ENCODE results near the gene UMODL1. TPM values are rescaled to one million over a fixed set of nuclear protein-coding genes. Genes with fewer than 3 reads are reported as not detected.

Gene UMODL1
- total and polyA plus RNA-seq, 4 donors = 0.10 to 0.28 (median 0.14) TPM; not detected in 1

DNA sequence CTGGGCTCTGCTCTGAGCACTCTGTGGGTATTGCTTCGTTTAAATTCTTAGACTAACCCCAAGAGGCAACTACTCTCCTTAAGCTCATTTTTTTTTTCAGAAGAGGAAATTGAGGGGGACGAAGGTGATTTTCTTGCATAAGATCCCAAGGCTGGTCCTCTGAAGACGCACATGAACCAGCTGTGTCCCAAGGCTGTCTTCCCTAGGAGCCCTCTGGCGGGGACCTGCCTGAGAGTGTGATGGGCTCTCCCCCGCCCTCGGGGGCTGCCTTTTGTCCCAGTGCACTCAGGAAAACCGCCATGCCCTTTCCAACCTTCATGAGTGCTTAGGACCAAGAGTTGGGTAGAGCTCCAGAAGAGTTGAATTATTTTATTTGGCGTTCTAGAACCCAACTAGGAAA, 21.7 kb downstream of the UMODL1 start:
- ATAC-seq (ENCODE audit: insufficient read depth, low FRiP score) (no peak), DNase-seq (no peak)
- Histone ChIP-seq H3K27ac (ENCODE audit: low read depth in 1 of 2, low read length in 1 of 2) (no peak overlapping the region), H3K4me3 (no peak overlapping the region), H3K9me3 (ENCODE audit: control insufficient read depth in 4 of 4, insufficient read depth in 3 of 4, low read length in 3 of 4) (peaks cover 0 to 6% (median 4%) of the 10 kb centered on the region in 4 donors), H3K9ac (ENCODE audit: insufficient read depth in 1 of 2, low read length in 2 of 2) (no peak overlapping the region), H3K27me3 (ENCODE audit: control insufficient read depth in 3 of 3, insufficient read depth in 3 of 3, low read length in 2 of 3) (peaks cover 0 to 19% (median 0%) of the 10 kb centered on the region in 3 donors), H3K36me3 (ENCODE audit: control insufficient read depth in 4 of 4, insufficient read depth in 4 of 4, low read length in 4 of 4) (no peaks in the 10 kb centered on the region), H3K4me1 (ENCODE audit: control insufficient read depth in 5 of 5, insufficient read depth in 5 of 5, low read length in 5 of 5) (peaks cover 0 to 1% (median 0%) of the 10 kb centered on the region in 5 donors)
- no peak for TF ChIP-seq CTCF (IDR thresholded peaks at IDR 0.05; ENCODE audit: control extremely low read depth, extremely low read depth)
- 66 to 69% methylated on average over 8 of the region's 8 CpGs for WGBS, 2 donors

GRCh38 chr21:42093186-42093585, 22.1 kb downstream of the UMODL1 start:
- no peak overlapping the region for H3K4me3 ChIP-seq
- H3K36me3 ChIP-seq (ENCODE audit: control insufficient read depth in 4 of 4, insufficient read depth in 4 of 4, low read length in 4 of 4) = no peaks in the 10 kb centered on the region
- no peak for TF ChIP-seq CTCF (IDR thresholded peaks at IDR 0.05; ENCODE audit: control extremely low read depth, extremely low read depth)
- H3K9me3 ChIP-seq (ENCODE audit: control insufficient read depth in 4 of 4, insufficient read depth in 3 of 4, low read length in 3 of 4) = peaks cover 0 to 6% (median 4%) of the 10 kb centered on the region in 4 donors
- 92% methylated on average over 9 of the region's 9 CpGs for WGBS, 2 donors
- ATAC-seq (ENCODE audit: insufficient read depth, low FRiP score) (no peak), DNase-seq (no peak)
- H3K9ac ChIP-seq (ENCODE audit: insufficient read depth in 1 of 2, low read length in 2 of 2) = no peak overlapping the region
- no peak overlapping the region for H3K27ac ChIP-seq (ENCODE audit: low read depth in 1 of 2, low read length in 1 of 2)
- peaks cover 0 to 1% (median 0%) of the 10 kb centered on the region in 5 donors for H3K4me1 ChIP-seq (ENCODE audit: control insufficient read depth in 5 of 5, insufficient read depth in 5 of 5, low read length in 5 of 5)
- peaks cover 0 to 19% (median 0%) of the 10 kb centered on the region in 3 donors for H3K27me3 ChIP-seq (ENCODE audit: control insufficient read depth in 3 of 3, insufficient read depth in 3 of 3, low read length in 2 of 3)

GRCh38 chr21:42093991-42094421, 22.9 kb downstream of the UMODL1 start:
- Histone ChIP-seq H3K9me3 (ENCODE audit: control insufficient read depth in 4 of 4, insufficient read depth in 3 of 4, low read length in 3 of 4) (peaks cover 0 to 6% (median 4%) of the 10 kb centered on the region in 4 donors), H3K27ac (ENCODE audit: low read depth in 1 of 2, low read length in 1 of 2) (no peak overlapping the region), H3K4me1 (ENCODE audit: control insufficient read depth in 5 of 5, insufficient read depth in 5 of 5, low read length in 5 of 5) (peaks cover 0 to 1% (median 0%) of the 10 kb centered on the region in 5 donors), H3K9ac (ENCODE audit: insufficient read depth in 1 of 2, low read length in 2 of 2) (no peak overlapping the region), H3K36me3 (ENCODE audit: control insufficient read depth in 4 of 4, insufficient read depth in 4 of 4, low read length in 4 of 4) (no peaks in the 10 kb centered on the region), H3K4me3 (no peak overlapping the region), H3K27me3 (ENCODE audit: control insufficient read depth in 3 of 3, insufficient read depth in 3 of 3, low read length in 2 of 3) (peaks cover 0 to 19% (median 0%) of the 10 kb centered on the region in 3 donors)
- 88 to 92% methylated on average over 15 of the region's 15 CpGs for WGBS, 2 donors
- no peak for TF ChIP-seq CTCF (IDR thresholded peaks at IDR 0.05; ENCODE audit: control extremely low read depth, extremely low read depth)
- DNase-seq (no peak), ATAC-seq (ENCODE audit: insufficient read depth, low FRiP score) (no peak)

- DNase-seq (no peak), ATAC-seq (ENCODE audit: insufficient read depth, low FRiP score) (no peak)
- Histone ChIP-seq H3K27ac (ENCODE audit: low read depth in 1 of 2, low read length in 1 of 2) (no peak overlapping the region), H3K27me3 (ENCODE audit: control insufficient read depth in 3 of 3, insufficient read depth in 3 of 3, low read length in 2 of 3) (peaks cover 0 to 19% (median 0%) of the 10 kb centered on the region in 3 donors), H3K4me3 (no peak overlapping the region), H3K9ac (ENCODE audit: insufficient read depth in 1 of 2, low read length in 2 of 2) (no peak overlapping the region), H3K36me3 (ENCODE audit: control insufficient read depth in 4 of 4, insufficient read depth in 4 of 4, low read length in 4 of 4) (no peaks in the 10 kb centered on the region), H3K9me3 (ENCODE audit: control insufficient read depth in 4 of 4, insufficient read depth in 3 of 4, low read length in 3 of 4) (peaks cover 0 to 6% (median 4%) of the 10 kb centered on the region in 4 donors), H3K4me1 (ENCODE audit: control insufficient read depth in 5 of 5, insufficient read depth in 5 of 5, low read length in 5 of 5) (peaks cover 0 to 1% (median 0%) of the 10 kb centered on the region in 5 donors)
- 94 to 97% methylated on average over 6 of the region's 6 CpGs for WGBS, 2 donors
- TF ChIP-seq CTCF (IDR thresholded peaks at IDR 0.05; ENCODE audit: control extremely low read depth, extremely low read depth) = no peak
Observed at GRCh38 chr21:42094811-42095210, 23.7 kb downstream of the UMODL1 start.

Data from lung (tissue), 12 donors.